ENCODE data around the gene SCML1. TPM values are rescaled to one million over a fixed set of nuclear protein-coding genes. Genes with fewer than 3 reads are reported as not detected.

SCML1 gene
- total and polyA plus RNA-seq, 10 of the 15 experiments (the other 5 are each of a cell fraction or from before 2014, with no cell fraction given): 0.62 to 48.3 (median 1.6) TPM

- no peak for FAIRE-seq
These were observed 1.9 kb upstream of the SCML1 start for GRCh38 chrX:17735406-17735805.

GRCh38 chrX:17736478-17736855 is 826 bp upstream of the SCML1 start:
- Histone ChIP-seq H3K9me3 (replicated peaks; ENCODE audit: control insufficient read depth, insufficient read depth, low read length) (no peaks in the 10 kb centered on the region), H3K4me2 (ENCODE audit: control insufficient read depth, insufficient read depth) (peak overlapping the region; percentile 42), H3K27ac (ENCODE audit: control insufficient read depth, insufficient read depth) (no peak overlapping the region), H3K79me2 (ENCODE audit: control insufficient read depth, insufficient read depth, low read length) (no peaks in the 10 kb centered on the region; the same call in 1 of the 2 replicates), H3K9ac (ENCODE audit: control insufficient read depth, insufficient read depth, low read length) (no peak overlapping the region), H3K36me3 (ENCODE audit: control insufficient read depth in 2 of 2, insufficient read depth in 2 of 2, low read length in 1 of 2) (no peaks in the 10 kb centered on the region), H3K4me1 (ENCODE audit: control insufficient read depth, insufficient read depth, low read length) (no peaks in the 10 kb centered on the region), H3K27me3 (replicated peaks in 1 of 2; ENCODE audit: control insufficient read depth in 2 of 2, insufficient read depth in 2 of 2, low read length in 1 of 2) (no peaks in the 10 kb centered on the region), H4K20me1 (ENCODE audit: control insufficient read depth, insufficient read depth) (no peaks in the 10 kb centered on the region), H3K4me3 (peak overlapping the region; percentile 16; the same call in 1 of the 2 replicates), H2AFZ (ENCODE audit: control insufficient read depth, low read depth, low read length) (peak overlapping the region; percentile 54)
- in situ Hi-C loops (cut with MboI): no loop called here
- ChIA-PET RAD21 (ENCODE audit: unreplicated experiment) (no interaction called here), SMC1A (ENCODE audit: uncharacterized antibody, unreplicated experiment) (no interaction called here), POLR2A (no interaction called here), CTCF (interaction anchor here (1.5 kb wide), 1 partner anchor 21 kb away, joined by 3 read pairs; no protein-coding TSS in a partner anchor)
- DNase-seq (ENCODE audit: low read depth, low spot score) (no peak), FAIRE-seq (no peak), ATAC-seq (no peak)
- TF ChIP-seq NFYA (IDR thresholded peaks at IDR 0.05; ENCODE audit: borderline replicate concordance, low read depth, low read length) (no peak), SMC3 (IDR thresholded peaks at IDR 0.05; ENCODE audit: borderline replicate concordance, low read length) (no peak), LARP7 (IDR thresholded peaks at IDR 0.05) (no peak), SMAD5 (IDR thresholded peaks at IDR 0.05; ENCODE audit: low read depth) (no peak), RUNX3 (IDR thresholded peaks at IDR 0.05; ENCODE audit: low read length) (no peak), TARDBP (IDR thresholded peaks at IDR 0.05; ENCODE audit: borderline replicate concordance) (no peak), IKZF2 (IDR thresholded peaks at IDR 0.05) (no peak), BRCA1 (IDR thresholded peaks at IDR 0.05; ENCODE audit: low read depth, low read length) (no peak), KDM1A (IDR thresholded peaks at IDR 0.05; ENCODE audit: borderline replicate concordance) (no peak), ZBED1 (IDR thresholded peaks at IDR 0.05; ENCODE audit: borderline replicate concordance) (no peak), ZSCAN29 (IDR thresholded peaks at IDR 0.05) (no peak), NFIC (IDR thresholded peaks at IDR 0.05; ENCODE audit: low read depth, low read length) (no peak), ZNF274 (IDR thresholded peaks at IDR 0.05; ENCODE audit: insufficient read depth, insufficient read length) (no peak), SUPT20H (IDR thresholded peaks at IDR 0.05; ENCODE audit: borderline replicate concordance, control insufficient read depth, low read depth, low read length) (no peak)
- TF ChIP-seq, protein P1, sequence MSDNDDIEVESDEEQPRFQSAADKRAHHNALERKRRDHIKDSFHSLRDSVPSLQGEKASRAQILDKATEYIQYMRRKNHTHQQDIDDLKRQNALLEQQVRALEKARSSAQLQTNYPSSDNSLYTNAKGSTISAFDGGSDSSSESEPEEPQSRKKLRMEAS (IDR thresholded peaks at IDR 0.05; ENCODE audit: low read depth, low read length): no peak
- WGBS (ENCODE audit: insufficient coverage, insufficient replicate concordance, low lambda C conversion rate, missing lambda C conversion rate): 56% methylated on average over 5 of the region's 5 CpGs
- intact Hi-C loops (cut with micrococcal nuclease; ENCODE audit: unreplicated experiment): no loop called here
- no TSS peak for BruUV-seq (replicated peaks)

More at GRCh38 chrX:17735406-17735805, 1.9 kb upstream of the SCML1 start:
- ChIA-PET POLR2A (no interaction called here), CTCF (interaction anchor here (1.5 kb wide), 1 partner anchor 20 kb away, joined by 3 read pairs; no protein-coding TSS in a partner anchor), RAD21 (ENCODE audit: unreplicated experiment) (no interaction called here), SMC1A (ENCODE audit: uncharacterized antibody, unreplicated experiment) (no interaction called here)
- Histone ChIP-seq H3K4me2 (ENCODE audit: control insufficient read depth, insufficient read depth) (no peak overlapping the region), H3K4me1 (ENCODE audit: control insufficient read depth, insufficient read depth, low read length) (no peaks in the 10 kb centered on the region), H3K36me3 (ENCODE audit: control insufficient read depth in 2 of 2, insufficient read depth in 2 of 2, low read length in 1 of 2) (no peaks in the 10 kb centered on the region), H4K20me1 (ENCODE audit: control insufficient read depth, insufficient read depth) (no peaks in the 10 kb centered on the region), H3K27me3 (replicated peaks in 1 of 2; ENCODE audit: control insufficient read depth in 2 of 2, insufficient read depth in 2 of 2, low read length in 1 of 2) (no peaks in the 10 kb centered on the region), H3K9ac (ENCODE audit: control insufficient read depth, insufficient read depth, low read length) (no peak overlapping the region), H3K79me2 (ENCODE audit: control insufficient read depth, insufficient read depth, low read length) (no peaks in the 10 kb centered on the region; the same call in 1 of the 2 replicates), H2AFZ (ENCODE audit: control insufficient read depth, low read depth, low read length) (no peak overlapping the region), H3K27ac (ENCODE audit: control insufficient read depth, insufficient read depth) (no peak overlapping the region), H3K9me3 (replicated peaks; ENCODE audit: control insufficient read depth, insufficient read depth, low read length) (no peaks in the 10 kb centered on the region), H3K4me3 (no peak overlapping the region)
- no peak for DNase-seq (ENCODE audit: low read depth, low spot score)
- intact Hi-C loops (cut with micrococcal nuclease; ENCODE audit: unreplicated experiment): no loop called here
- TF ChIP-seq LARP7 (IDR thresholded peaks at IDR 0.05) (no peak), NBN (IDR thresholded peaks at IDR 0.05) (no peak), SP1 (IDR thresholded peaks at IDR 0.05; ENCODE audit: low read depth, low read length) (no peak), WRNIP1 (IDR thresholded peaks at IDR 0.05; ENCODE audit: borderline replicate concordance, low read depth, low read length) (no peak)
- no peak for ATAC-seq
- in situ Hi-C loops (cut with MboI): no loop called here
- BruUV-seq (replicated peaks): no TSS peak
- 11% methylated on average over 5 of the region's 5 CpGs for WGBS (ENCODE audit: insufficient coverage, insufficient replicate concordance, low lambda C conversion rate, missing lambda C conversion rate)
